HCT116 (cell line): ENCODE results near the gene NF1. TPM values are rescaled to one million over a fixed set of nuclear protein-coding genes. Genes with fewer than 3 reads are reported as not detected.
"Not testable (repeated sequence)": the region's sequence is repeated elsewhere in the genome, so short reads cannot be mapped to it uniquely, and the experiment has no call there.

Experiments used
- ATAC-seq: fragments of 200-7000 bp; cut with Tn5 transposase; 2 replicates; pipeline ENCODE4 v1.9.1; 2020; ENCODE audit warnings: mild to moderate bottlenecking, moderate library complexity
- BruUV-seq: library from RNA; stranded (reverse); fragments of 400-500 nt; replicated peaks from 2 replicates; lab custom pipeline; 2021; lab: Mats Ljungman, UMichigan
- CTCF ChIA-PET: fragments of 300-600 bp; sonication (Branson Sonifier 250); formaldehyde crosslinking; loops from one replicate; lab custom pipeline; 2021; ENCODE audit warnings: antibody characterized with exemption; lab: Charles Lee
- POLR2A ChIA-PET: fragments of 300-600, 350-600 bp; sonication (Branson Sonifier 250); formaldehyde crosslinking; loops from one replicate; lab custom pipeline; 2021; ENCODE audit warnings: antibody characterized with exemption; lab: Charles Lee
- RAD21 ChIA-PET, 2 experiments: fragments of 300-600 bp; sonication (Branson Sonifier 250); formaldehyde crosslinking; loops; one replicate each; lab custom pipeline; 2023; ENCODE audit warnings: low total read pairs in 2 of 2; ENCODE audit not compliant: uncharacterized antibody in 2 of 2, unreplicated experiment in 2 of 2, low non-redundant PET in 1 of 2; lab: Charles Lee
- DNase-seq: peaks from one replicate; pipeline ENCODE4 v3.0.0-alpha.2; 2010; ENCODE audit warnings: low read depth, low spot score
- H2AFZ ChIP-seq: fragments of 200-600 bp; shearing (Covaris generic), sonication (generic); 2 replicates; pipeline ENCODE4 v1.6.1; 2017; ENCODE audit warnings: low read depth, mixed run types, mixed read lengths, antibody characterized with exemption, low read length; ENCODE audit not compliant: poor library complexity, severe bottlenecking
- H3K27ac ChIP-seq: 2 replicates; pipeline ENCODE4 v1.5.1; 2012; ENCODE audit warnings: low read depth, low read length
- H3K27me3 ChIP-seq: fragments of 200-600 bp; sonication (generic); 2 replicates; pipeline ENCODE4 v1.6.1; 2016; ENCODE audit warnings: mixed run types, low read length, mixed read lengths; ENCODE audit not compliant: insufficient read depth
- H3K36me3 ChIP-seq, 2 experiments: fragments of 200-500 bp in 1 of 2; fragments of 200-600 bp in 1 of 2; sonication (Bioruptor generic) in 1 of 2; sonication (generic) in 1 of 2; 2 replicates each; pipeline versions ENCODE4 v1.5.1 to v1.6.1; 2014 to 2016; ENCODE audit warnings: low read length in 2 of 2, inconsistent platforms in 1 of 2, mixed read lengths in 1 of 2, mixed run types in 1 of 2; ENCODE audit not compliant: insufficient read depth in 2 of 2, control insufficient read depth in 1 of 2
- H3K4me1 ChIP-seq, 2 experiments: fragments of 200-600 bp in 1 of 2; sonication (generic) in 1 of 2; 2 replicates each; pipeline versions ENCODE4 v1.5.1 to v1.6.1; 2012 to 2017; ENCODE audit warnings: low read length in 2 of 2, inconsistent platforms in 1 of 2, mild to moderate bottlenecking in 1 of 2, mixed read lengths in 1 of 2, mixed run types in 1 of 2, moderate library complexity in 1 of 2; ENCODE audit not compliant: insufficient read depth in 2 of 2, control insufficient read depth in 1 of 2
- H3K4me2 ChIP-seq: fragments of 200-600 bp; sonication (generic); 2 replicates; pipeline ENCODE4 v1.6.1; 2017; ENCODE audit warnings: mixed run types, low read length, mixed read lengths
- H3K4me3 ChIP-seq, 2 experiments: fragments of 200-600 bp in 1 of 2; sonication (generic) in 1 of 2; replicated peaks in 1 of 2; 2 replicates each; pipeline ENCODE4 v1.5.1; 2011 to 2016; ENCODE audit warnings: low read length in 2 of 2, control low read depth in 1 of 2, low read depth in 1 of 2, mild to moderate bottlenecking in 1 of 2, mixed read lengths in 1 of 2, mixed run types in 1 of 2
- H3K79me2 ChIP-seq: fragments of 200-600 bp; sonication (generic); 2 replicates; pipeline ENCODE4 v1.6.1; 2017; ENCODE audit warnings: mild to moderate bottlenecking, mixed run types, low read length, moderate library complexity, mixed read lengths; ENCODE audit not compliant: insufficient read depth
- H3K9ac ChIP-seq: fragments of 200-600 bp; sonication (generic); 2 replicates; pipeline ENCODE4 v1.6.1; 2016; ENCODE audit warnings: low read length, mixed read lengths
- H3K9me2 ChIP-seq: fragments of 200-600 bp; sonication (generic), shearing (Covaris generic); 2 replicates; pipeline ENCODE4 v1.6.1; 2017; ENCODE audit warnings: mixed run types, mild to moderate bottlenecking, moderate library complexity; ENCODE audit not compliant: insufficient read depth
- H3K9me3 ChIP-seq, 2 experiments: fragments of 200-500 bp in 1 of 2; fragments of 200-600 bp in 1 of 2; sonication (Bioruptor generic) in 1 of 2; sonication (generic) in 1 of 2; 2 replicates each; pipeline ENCODE4 v1.6.1; 2014 to 2017; ENCODE audit warnings: low read length in 2 of 2, mixed read lengths in 2 of 2, inconsistent platforms in 1 of 2, low read depth in 1 of 2, mild to moderate bottlenecking in 1 of 2, mixed run types in 1 of 2, moderate library complexity in 1 of 2; ENCODE audit not compliant: control insufficient read depth in 1 of 2, insufficient read depth in 1 of 2
- H4K20me1 ChIP-seq: fragments of 200-600 bp; sonication (generic), shearing (Covaris generic); 2 replicates; pipeline ENCODE4 v1.6.1; 2017; ENCODE audit warnings: mixed run types, mild to moderate bottlenecking, moderate library complexity; ENCODE audit not compliant: insufficient read depth
- ATF3 ChIP-seq: IDR thresholded peaks from 2 replicates; pipeline ENCODE4 v1.6.1; 2012
- REST ChIP-seq: IDR thresholded peaks from 2 replicates; pipeline ENCODE4 v1.6.1; 2012; ENCODE audit warnings: low read depth
- TCF7L2 ChIP-seq: IDR thresholded peaks from 2 replicates; pipeline ENCODE4 v1.7.0; 2011; ENCODE audit warnings: borderline replicate concordance, inconsistent platforms; ENCODE audit not compliant: insufficient read depth, insufficient read length; ENCODE audit errors: extremely low read depth
- ZNF274 ChIP-seq: fragments of 200-500 bp; sonication (Bioruptor generic); IDR thresholded peaks from 2 replicates; pipeline ENCODE4 v1.6.1; 2014; ENCODE audit warnings: mild to moderate bottlenecking, low read depth, low read length, inconsistent platforms
- intact Hi-C: fragments of 100-400 bp; cut with micrococcal nuclease; formaldehyde crosslinking; loops from 2 replicates; pipeline ENCODE4 v1.10.0; 2022
- total RNA-seq: library from RNA; stranded (reverse); gene quantifications from one replicate; pipeline ENCODE4 v1.2.1, GENCODE V29; 2021; ENCODE audit not compliant: unreplicated experiment
- TF ChIP-seq, protein P1 (sequence below): IDR thresholded peaks from 2 replicates; pipeline ENCODE4 v1.6.1; 2011; ENCODE audit warnings: mild to moderate bottlenecking, low read length, moderate library complexity; ENCODE audit not compliant: insufficient replicate concordance; ENCODE audit errors: extremely low read depth

NF1 gene
- total RNA-seq, 1 experiment from 2014 or later = 20.8 TPM

DNA sequence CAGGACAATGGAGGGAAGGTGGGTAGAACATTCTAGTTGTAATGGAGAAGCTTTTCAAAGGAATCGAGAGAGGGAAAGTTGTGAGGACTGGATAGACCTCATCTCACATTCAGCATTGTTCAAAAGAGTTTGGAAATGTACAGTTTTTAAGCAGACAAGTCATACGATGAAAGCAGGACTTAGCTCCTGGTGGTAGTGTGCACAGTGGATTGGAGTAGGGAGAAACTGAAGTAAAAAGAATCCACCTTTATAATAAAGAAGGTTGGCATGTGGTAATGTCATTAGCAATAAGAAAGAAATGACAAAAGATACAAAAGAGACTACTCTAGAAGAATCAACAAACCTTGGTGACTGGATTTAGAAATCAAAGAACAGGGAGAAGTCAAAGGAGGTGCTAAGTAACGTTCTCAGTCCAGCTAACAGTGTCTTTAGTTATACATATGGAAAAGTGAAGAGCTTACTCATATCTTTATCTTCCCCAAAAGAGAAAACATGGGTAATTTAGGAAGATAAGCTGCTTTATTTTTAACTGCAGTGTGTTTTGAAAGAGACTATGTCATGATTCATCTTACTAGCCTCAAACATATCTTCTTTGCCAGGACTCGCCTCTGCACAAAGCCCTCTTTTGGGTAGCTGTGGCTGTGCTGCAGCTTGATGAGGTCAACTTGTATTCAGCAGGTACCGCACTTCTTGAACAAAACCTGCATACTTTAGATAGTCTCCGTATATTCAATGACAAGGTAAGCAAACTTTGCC, 245.3 kb downstream of the NF1 start:
- Histone ChIP-seq H3K79me2 (no peaks in the 10 kb centered on the region), H3K9ac (no peak overlapping the region), H3K27ac (no peak overlapping the region), H3K27me3 (no peaks in the 10 kb centered on the region), H3K36me3 (peaks cover 9 to 10% of the 10 kb centered on the region in 2 experiments; a peak in 2 of 4 replicates), H4K20me1 (no peaks in the 10 kb centered on the region), H3K4me1 (no peaks in the 10 kb centered on the region), H3K9me3 (no peaks in the 10 kb centered on the region), H3K4me3 (no peak overlapping the region), H3K4me2 (no peak overlapping the region), H2AFZ (no peak overlapping the region), H3K9me2 (no peaks in the 10 kb centered on the region)
- BruUV-seq = TSS peak; percentile 23
- TF ChIP-seq, protein P1, sequence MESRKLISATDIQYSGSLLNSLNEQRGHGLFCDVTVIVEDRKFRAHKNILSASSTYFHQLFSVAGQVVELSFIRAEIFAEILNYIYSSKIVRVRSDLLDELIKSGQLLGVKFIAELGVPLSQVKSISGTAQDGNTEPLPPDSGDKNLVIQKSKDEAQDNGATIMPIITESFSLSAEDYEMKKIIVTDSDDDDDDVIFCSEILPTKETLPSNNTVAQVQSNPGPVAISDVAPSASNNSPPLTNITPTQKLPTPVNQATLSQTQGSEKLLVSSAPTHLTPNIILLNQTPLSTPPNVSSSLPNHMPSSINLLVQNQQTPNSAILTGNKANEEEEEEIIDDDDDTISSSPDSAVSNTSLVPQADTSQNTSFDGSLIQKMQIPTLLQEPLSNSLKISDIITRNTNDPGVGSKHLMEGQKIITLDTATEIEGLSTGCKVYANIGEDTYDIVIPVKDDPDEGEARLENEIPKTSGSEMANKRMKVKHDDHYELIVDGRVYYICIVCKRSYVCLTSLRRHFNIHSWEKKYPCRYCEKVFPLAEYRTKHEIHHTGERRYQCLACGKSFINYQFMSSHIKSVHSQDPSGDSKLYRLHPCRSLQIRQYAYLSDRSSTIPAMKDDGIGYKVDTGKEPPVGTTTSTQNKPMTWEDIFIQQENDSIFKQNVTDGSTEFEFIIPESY = no peak
- no peak for TF ChIP-seq REST
- TF ChIP-seq TCF7L2 = no peak
- no peak for TF ChIP-seq ZNF274
- no peak for TF ChIP-seq ATF3
- intact Hi-C loops = no loop called here
- ChIA-PET POLR2A (interaction anchor here (0.6 kb wide), 1 partner anchor 20 kb away, joined by 3 read pairs; no protein-coding TSS in a partner anchor), RAD21 (no interaction called here), CTCF (no interaction called here)
- no peak for ATAC-seq
- DNase-seq = no peak

- CTCF ChIA-PET, ATAC-seq, H3K9ac ChIP-seq, H3K4me1 ChIP-seq, H3K4me2 ChIP-seq, H4K20me1 ChIP-seq, BruUV-seq, H3K9me3 ChIP-seq, H3K4me3 ChIP-seq, H2AFZ ChIP-seq, intact Hi-C loops, POLR2A ChIA-PET, H3K27me3 ChIP-seq, RAD21 ChIA-PET, H3K9me2 ChIP-seq, H3K27ac ChIP-seq, DNase-seq, H3K79me2 ChIP-seq: not testable (repeated sequence)
- peaks cover 3 to 11% of the 10 kb centered on the region in 2 experiments; a peak in 2 of 4 replicates for H3K36me3 ChIP-seq
Measured at GRCh38 chr17:31345191-31345747, 250.5 kb downstream of the NF1 start.
